SK-N-SH (cell line): ENCODE results near the gene CEBPG.

ENCODE experiments used
- ELF1 ChIP-seq: IDR thresholded peaks from 2 replicates; pipeline ENCODE4 v1.4.0; 2012
- RAD21 ChIP-seq: IDR thresholded peaks from 2 replicates; pipeline ENCODE4 v1.6.1; 2012; ENCODE audit warnings: mild to moderate bottlenecking, low read length
- SIN3A ChIP-seq: IDR thresholded peaks from 2 replicates; pipeline ENCODE4 v1.6.1; 2012; ENCODE audit warnings: low read depth, mild to moderate bottlenecking, low read length, moderate library complexity, borderline replicate concordance
- TF ChIP-seq, protein P1 (sequence below): IDR thresholded peaks from 2 replicates; pipeline ENCODE4 v1.4.0; 2012; ENCODE audit warnings: low read depth
- TF ChIP-seq, protein P2 (sequence below): fragments of 200-600 bp; sonication (generic); IDR thresholded peaks from 2 replicates; pipeline ENCODE4 v1.6.1; 2017; ENCODE audit warnings: antibody characterized with exemption, mild to moderate bottlenecking, moderate library complexity

DNA sequence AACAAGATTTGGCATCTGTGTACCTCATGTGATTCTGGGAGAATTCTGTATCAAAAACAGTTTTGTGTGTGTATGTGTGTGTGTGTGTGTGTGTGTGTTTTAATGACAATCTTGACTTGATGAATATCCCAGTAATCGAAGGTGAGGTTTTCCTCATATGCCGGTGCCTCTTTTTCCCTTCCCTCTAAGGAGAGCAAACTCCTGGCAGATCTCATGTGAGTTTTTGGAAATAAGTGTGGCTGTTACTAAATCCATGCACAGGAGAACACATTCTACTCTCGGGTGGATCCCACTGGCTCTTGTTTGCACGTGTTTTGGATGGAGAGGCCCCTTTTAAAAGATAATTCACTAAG, 29.0 kb upstream of the CEBPG start:
- TF ChIP-seq RAD21 (no peak), ELF1 (no peak), SIN3A (no peak)
- TF ChIP-seq, protein P1, sequence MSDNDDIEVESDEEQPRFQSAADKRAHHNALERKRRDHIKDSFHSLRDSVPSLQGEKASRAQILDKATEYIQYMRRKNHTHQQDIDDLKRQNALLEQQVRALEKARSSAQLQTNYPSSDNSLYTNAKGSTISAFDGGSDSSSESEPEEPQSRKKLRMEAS: no peak
- TF ChIP-seq, protein P2, sequence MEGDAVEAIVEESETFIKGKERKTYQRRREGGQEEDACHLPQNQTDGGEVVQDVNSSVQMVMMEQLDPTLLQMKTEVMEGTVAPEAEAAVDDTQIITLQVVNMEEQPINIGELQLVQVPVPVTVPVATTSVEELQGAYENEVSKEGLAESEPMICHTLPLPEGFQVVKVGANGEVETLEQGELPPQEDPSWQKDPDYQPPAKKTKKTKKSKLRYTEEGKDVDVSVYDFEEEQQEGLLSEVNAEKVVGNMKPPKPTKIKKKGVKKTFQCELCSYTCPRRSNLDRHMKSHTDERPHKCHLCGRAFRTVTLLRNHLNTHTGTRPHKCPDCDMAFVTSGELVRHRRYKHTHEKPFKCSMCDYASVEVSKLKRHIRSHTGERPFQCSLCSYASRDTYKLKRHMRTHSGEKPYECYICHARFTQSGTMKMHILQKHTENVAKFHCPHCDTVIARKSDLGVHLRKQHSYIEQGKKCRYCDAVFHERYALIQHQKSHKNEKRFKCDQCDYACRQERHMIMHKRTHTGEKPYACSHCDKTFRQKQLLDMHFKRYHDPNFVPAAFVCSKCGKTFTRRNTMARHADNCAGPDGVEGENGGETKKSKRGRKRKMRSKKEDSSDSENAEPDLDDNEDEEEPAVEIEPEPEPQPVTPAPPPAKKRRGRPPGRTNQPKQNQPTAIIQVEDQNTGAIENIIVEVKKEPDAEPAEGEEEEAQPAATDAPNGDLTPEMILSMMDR: no peak
